ENCODE results near the gene AKT1S1.

- TF ChIP-seq, protein P1, sequence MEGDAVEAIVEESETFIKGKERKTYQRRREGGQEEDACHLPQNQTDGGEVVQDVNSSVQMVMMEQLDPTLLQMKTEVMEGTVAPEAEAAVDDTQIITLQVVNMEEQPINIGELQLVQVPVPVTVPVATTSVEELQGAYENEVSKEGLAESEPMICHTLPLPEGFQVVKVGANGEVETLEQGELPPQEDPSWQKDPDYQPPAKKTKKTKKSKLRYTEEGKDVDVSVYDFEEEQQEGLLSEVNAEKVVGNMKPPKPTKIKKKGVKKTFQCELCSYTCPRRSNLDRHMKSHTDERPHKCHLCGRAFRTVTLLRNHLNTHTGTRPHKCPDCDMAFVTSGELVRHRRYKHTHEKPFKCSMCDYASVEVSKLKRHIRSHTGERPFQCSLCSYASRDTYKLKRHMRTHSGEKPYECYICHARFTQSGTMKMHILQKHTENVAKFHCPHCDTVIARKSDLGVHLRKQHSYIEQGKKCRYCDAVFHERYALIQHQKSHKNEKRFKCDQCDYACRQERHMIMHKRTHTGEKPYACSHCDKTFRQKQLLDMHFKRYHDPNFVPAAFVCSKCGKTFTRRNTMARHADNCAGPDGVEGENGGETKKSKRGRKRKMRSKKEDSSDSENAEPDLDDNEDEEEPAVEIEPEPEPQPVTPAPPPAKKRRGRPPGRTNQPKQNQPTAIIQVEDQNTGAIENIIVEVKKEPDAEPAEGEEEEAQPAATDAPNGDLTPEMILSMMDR (IDR thresholded peaks at IDR 0.05) = peak; percentile 74
- TF ChIP-seq EZH2phosphoT487 (IDR thresholded peaks at IDR 0.05) = peak; percentile 45
Observed at GRCh38 chr19:49889687-49890348, 12.7 kb upstream of the AKT1S1 start.

Data from neural progenitor cell (in vitro differentiated cells).